Ovary (tissue), 9 donors: Measurements from ENCODE around the gene OSBPL9. TPM values are rescaled to one million over a fixed set of nuclear protein-coding genes. Genes with fewer than 3 reads are reported as not detected.
"Not testable (repeated sequence)": the region's sequence is repeated elsewhere in the genome, so short reads cannot be mapped to it uniquely, and the experiment has no call there.

Source experiments
- DNase-seq, 5 donors: peaks; one replicate each; pipeline ENCODE4 v3.0.0-alpha.2; 2019 to 2020
- H3K27ac ChIP-seq, 2 donors: fragments of 200-600 bp; one replicate each; pipeline versions ENCODE4 v1.5.1 to v1.8.0; 2019 to 2022
- H3K27me3 ChIP-seq: fragments of 200-600 bp; one replicate; pipeline ENCODE4 v1.8.0; 2022
- H3K36me3 ChIP-seq: fragments of 200-600 bp; sonication (generic); one replicate; pipeline ENCODE4 v1.5.1; 2019
- H3K4me1 ChIP-seq: one replicate; pipeline ENCODE4 v1.8.1; 2013; ENCODE audit warnings: mild to moderate bottlenecking, moderate library complexity; ENCODE audit not compliant: insufficient read depth
- H3K4me3 ChIP-seq: fragments of 200-600 bp; sonication (generic); one replicate; pipeline ENCODE4 v1.5.1; 2017
- H3K9me3 ChIP-seq, 2 donors: fragments of 200-600 bp in 1 of 2; sonication (generic) in 1 of 2; one replicate each; pipeline versions ENCODE4 v1.5.1 to v1.8.1; 2013 to 2019; ENCODE audit warnings: mild to moderate bottlenecking in 1 of 2, moderate library complexity in 1 of 2
- CTCF ChIP-seq, 3 donors: fragments of 450-650 bp in 2 of 3; fragments of 200-600 bp in 1 of 3; IDR thresholded peaks; one replicate each; pipeline versions ENCODE4 v1.5.1 to v1.8.0; 2016 to 2022; ENCODE audit warnings: antibody characterized with exemption in 3 of 3, mild to moderate bottlenecking in 1 of 3
- EP300 ChIP-seq: sonication (generic); formaldehyde crosslinking; IDR thresholded peaks from one replicate; pipeline ENCODE4 v1.6.1; 2017; ENCODE audit warnings: antibody characterized with exemption
- POLR2A ChIP-seq: fragments of 450-650 bp; IDR thresholded peaks from one replicate; pipeline ENCODE4 v1.6.1; 2017; ENCODE audit warnings: antibody characterized with exemption, mild to moderate bottlenecking, moderate library complexity
- WGBS, 3 donors: extraction: QIAGEN DNeasy Blood & Tissue Kit in 1 of 3; methylation state at CpG; one replicate each; pipeline versions ENCODE4 v1.1.5 to v1.1.7; 2013 to 2017; 5-methylcytosine and 5-hydroxymethylcytosine counted together
- intact Hi-C, 4 donors: fragments of 100-400 bp; cut with DNase I; formaldehyde crosslinking; loops; one replicate each; pipeline versions ENCODE4 v1.11.0 to v1.15.1; 2022 to 2023
- polyA plus RNA-seq, 2 donors: library from polyadenylated mRNA; stranded (reverse); fragments of 200-250 nt in 1 of 2; fragments of 350-450 nt in 1 of 2; fragmentation: Illumina TruSeq in 1 of 2; extraction: RNeasy Lipid Tissue Mini Kit (QIAGEN cat#74804) in 1 of 2; gene quantifications; one replicate each; pipeline ENCODE4 v1.2.3, GENCODE V29; 2013 to 2014
- total RNA-seq, 7 donors: library from RNA; depleted of rRNA in 2 of 7; stranded (reverse); fragments of >200 nt in 2 of 7; fragmentation: NEBNext Ultra II Directional in 3 of 7; extraction: Animal tissue kit (Norgen Biotek cat#: 25700) in 3 of 7; gene quantifications; one replicate each; pipeline versions ENCODE4 v1.1.0 to v1.2.4, GENCODE V29; 2016 to 2023
- donor health status: DM: no; HTN: no; CAD: no; lungs with moderate emphysema.
- donor health status: DM: no; HTN: no; CAD: no.
- donor health status: Bipolar disorder and iron deficiency.
- donor health status: DM: yes; HTN: yes; CAD: no.
- donor health status: DM: no; HTN: no; CAD: no.
- donor health status: DM: yes; HTN: yes; CAD: no.

OSBPL9 gene
- total and polyA plus RNA-seq, 9 donors, result 53.1 to 92.4 (median 72.6) TPM

- Histone ChIP-seq H3K27ac (peak overlapping the region; percentile 66 to 79), H3K4me3 (peak overlapping the region; percentile 63), H3K36me3 (no peaks in the 10 kb centered on the region), H3K27me3 (no peaks in the 10 kb centered on the region), H3K9me3 (no peaks in the 10 kb centered on the region), H3K4me1 (peaks cover 14% of the 10 kb centered on the region)
- intact Hi-C loops, result no loop called here
- 0 to 4% (median 1%) methylated on average over 23 to 53 of the region's 53 CpGs for WGBS, 3 donors
- DNase-seq, result peak; percentile 71 to 87 (median 85)
- TF ChIP-seq CTCF (IDR thresholded peaks at IDR 0.05) (no peak), EP300 (no peak)
These were observed 112.4 kb downstream of the OSBPL9 start for GRCh38 chr1:51729156-51729823.

- peak in 1 of 5 donors; percentile 48 for DNase-seq
- peak overlapping the region; percentile 63 for H3K4me3 ChIP-seq
- H3K27ac ChIP-seq, result peak overlapping the region; percentile 66 to 79
- H3K27me3 ChIP-seq, result no peaks in the 10 kb centered on the region
- WGBS, 3 donors, result 1 to 2% (median 2%) methylated on average over 25 to 28 of the region's 28 CpGs
- TF ChIP-seq POLR2A, result no peak
- TF ChIP-seq CTCF (IDR thresholded peaks at IDR 0.05), result no peak
- no peak for TF ChIP-seq EP300
- H3K36me3 ChIP-seq, result no peaks in the 10 kb centered on the region
- no peaks in the 10 kb centered on the region for H3K9me3 ChIP-seq
- intact Hi-C loops, result no loop called here
- H3K4me1 ChIP-seq, result peaks cover 14% of the 10 kb centered on the region
These were observed 113.0 kb downstream of the OSBPL9 start for GRCh38 chr1:51729824-51730301.

DNA sequence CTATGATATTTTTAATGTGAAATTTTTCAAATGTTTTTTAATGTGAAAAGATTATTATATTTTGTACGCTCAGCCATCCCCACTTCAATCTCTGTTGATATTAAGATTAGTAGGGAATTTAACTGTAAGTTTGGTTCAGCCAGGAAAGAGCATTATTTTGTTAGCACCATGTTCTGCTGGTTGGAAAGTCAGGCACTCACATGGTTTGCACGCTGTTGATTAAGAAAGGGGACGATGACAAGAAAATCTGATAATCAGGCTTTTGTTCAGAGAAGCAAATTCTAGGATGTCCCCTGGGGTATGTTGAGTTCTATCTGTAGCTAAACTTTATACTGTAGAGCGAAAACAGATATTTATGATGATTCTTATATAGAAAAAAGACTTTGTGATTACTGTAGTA, 115.1 kb downstream of the OSBPL9 start:
- no peak for DNase-seq
- H3K4me3 ChIP-seq, result no peak overlapping the region
- no peak overlapping the region for H3K27ac ChIP-seq
- WGBS, 3 donors, result 89 to 91% (median 90%) methylated on average over 4 of the region's 4 CpGs
- H3K36me3 ChIP-seq, result no peaks in the 10 kb centered on the region
- TF ChIP-seq CTCF (IDR thresholded peaks at IDR 0.05) (no peak), EP300 (no peak), POLR2A (no peak)
- peaks cover 14% of the 10 kb centered on the region for H3K4me1 ChIP-seq
- intact Hi-C loops, result no loop called here
- no peaks in the 10 kb centered on the region for H3K9me3 ChIP-seq
- no peaks in the 10 kb centered on the region for H3K27me3 ChIP-seq

GRCh38 chr1:51732701-51733425, 116.0 kb downstream of the OSBPL9 start:
- TF ChIP-seq POLR2A (no peak), EP300 (no peak), CTCF (IDR thresholded peaks at IDR 0.05) (no peak)
- Histone ChIP-seq H3K27me3 (no peaks in the 10 kb centered on the region), H3K4me3 (no peak overlapping the region), H3K4me1 (peaks cover 14% of the 10 kb centered on the region), H3K9me3 (no peaks in the 10 kb centered on the region), H3K36me3 (no peaks in the 10 kb centered on the region), H3K27ac (no peak overlapping the region)
- DNase-seq, result no peak
- intact Hi-C loops, result no loop called here
- 63 to 74% (median 67%) methylated on average over 4 of the region's 4 CpGs for WGBS, 3 donors

- DNase-seq, H3K27me3 ChIP-seq, intact Hi-C loops, H3K27ac ChIP-seq, H3K9me3 ChIP-seq, H3K36me3 ChIP-seq, H3K4me3 ChIP-seq: not testable (repeated sequence)
- WGBS, 3 donors, result 74 to 82% (median 76%) methylated on average over 7 of the region's 7 CpGs
- H3K4me1 ChIP-seq, result peaks cover 13% of the 10 kb centered on the region
These were observed 116.5 kb downstream of the OSBPL9 start for GRCh38 chr1:51733426-51733774.
